ACC112 (cell line): ENCODE results near the gene MR1.
A peak's percentile ranks its signal among the peaks of the same experiment; 100 is the strongest.
"Not testable (repeated sequence)": the region's sequence is repeated elsewhere in the genome, so short reads cannot be mapped to it uniquely, and the experiment has no call there.

Experiments used
- H2AFZ ChIP-seq: fragments of 200-600 bp; sonication (generic); one replicate; pipeline ENCODE4 v1.6.0; 2017; ENCODE audit warnings: antibody characterized with exemption, low read length; ENCODE audit not compliant: unreplicated experiment
- H3K27ac ChIP-seq: fragments of 200-600 bp; sonication (generic); 2 replicates; pipeline ENCODE4 v1.5.1; 2014; ENCODE audit warnings: low read depth, mild to moderate bottlenecking, antibody characterized with exemption, low read length, moderate library complexity
- H3K27me3 ChIP-seq: fragments of 200-600 bp; sonication (generic); 2 replicates; pipeline ENCODE4 v1.6.1; 2014; ENCODE audit warnings: mild to moderate bottlenecking, antibody characterized with exemption, low read length, moderate library complexity, mixed read lengths; ENCODE audit not compliant: insufficient read depth
- H3K36me3 ChIP-seq: fragments of 200-600 bp; sonication (generic); 2 replicates; pipeline ENCODE4 v1.6.1; 2016; ENCODE audit warnings: mild to moderate bottlenecking, antibody characterized with exemption, low read length, moderate library complexity, mixed read lengths; ENCODE audit not compliant: insufficient read depth
- H3K4me1 ChIP-seq: fragments of 200-600 bp; sonication (generic); one replicate; pipeline ENCODE4 v1.6.1; 2016; ENCODE audit warnings: low read length, mixed read lengths; ENCODE audit not compliant: insufficient read depth, unreplicated experiment, control insufficient read depth
- H3K4me3 ChIP-seq: fragments of 200-600 bp; sonication (generic); 2 replicates; pipeline ENCODE4 v1.5.1; 2014; ENCODE audit warnings: mild to moderate bottlenecking, low read depth, low read length
- H3K79me2 ChIP-seq: fragments of 200-600 bp; sonication (generic); one replicate; pipeline ENCODE4 v1.6.0; 2016; ENCODE audit warnings: low read length; ENCODE audit not compliant: control insufficient read depth, unreplicated experiment, insufficient read depth

Gene MR1

GRCh38 chr1:181032535-181032934 is 1.2 kb upstream of the MR1 start:
- Histone ChIP-seq H2AFZ (peak overlapping the region; percentile 76), H3K36me3 (no peaks in the 10 kb centered on the region), H3K79me2 (peaks cover 7% of the 10 kb centered on the region), H3K4me1 (peaks cover 19% of the 10 kb centered on the region), H3K4me3 (no peak overlapping the region), H3K27ac (peak overlapping the region; percentile 78; the same call in 1 of the 2 replicates), H3K27me3 (no peaks in the 10 kb centered on the region)

GRCh38 chr1:181033128-181033798 is 520 bp upstream of the MR1 start:
- no peaks in the 10 kb centered on the region for H3K36me3 ChIP-seq
- H3K27me3 ChIP-seq = no peaks in the 10 kb centered on the region
- peaks cover 7% of the 10 kb centered on the region for H3K79me2 ChIP-seq
- peaks cover 19% of the 10 kb centered on the region for H3K4me1 ChIP-seq
- H2AFZ ChIP-seq = peak overlapping the region; percentile 76
- peak overlapping the region; percentile 78 for H3K27ac ChIP-seq
- H3K4me3 ChIP-seq = peak overlapping the region; percentile 92

GRCh38 chr1:181035210-181035609 is 1.4 kb downstream of the MR1 start:
- peaks cover 19% of the 10 kb centered on the region for H3K4me1 ChIP-seq
- H3K36me3 ChIP-seq, H3K4me3 ChIP-seq, H3K27me3 ChIP-seq, H3K79me2 ChIP-seq, H3K27ac ChIP-seq, H2AFZ ChIP-seq: not testable (repeated sequence)

- Histone ChIP-seq H3K27ac (no peak overlapping the region), H3K4me1 (peaks cover 19% of the 10 kb centered on the region), H3K79me2 (peaks cover 7% of the 10 kb centered on the region)
Observed at GRCh38 chr1:181036107-181036836, 2.5 kb downstream of the MR1 start.

GRCh38 chr1:181037386-181037785 is 3.6 kb downstream of the MR1 start:
- Histone ChIP-seq H3K79me2 (peaks cover 7% of the 10 kb centered on the region), H2AFZ (no peak overlapping the region), H3K27me3 (no peaks in the 10 kb centered on the region), H3K4me1 (peaks cover 19% of the 10 kb centered on the region), H3K27ac (no peak overlapping the region), H3K4me3 (no peak overlapping the region), H3K36me3 (no peaks in the 10 kb centered on the region)

More at GRCh38 chr1:181036107-181036836, 2.5 kb downstream of the MR1 start:
- no peak overlapping the region for H3K4me3 ChIP-seq
- H3K27me3 ChIP-seq = no peaks in the 10 kb centered on the region
- no peaks in the 10 kb centered on the region for H3K36me3 ChIP-seq
- no peak overlapping the region for H2AFZ ChIP-seq

GRCh38 chr1:181038399-181038873 is 4.7 kb downstream of the MR1 start:
- no peaks in the 10 kb centered on the region for H3K36me3 ChIP-seq
- no peak overlapping the region for H3K4me3 ChIP-seq
- no peaks in the 10 kb centered on the region for H3K27me3 ChIP-seq
- H3K4me1 ChIP-seq = peaks cover 16% of the 10 kb centered on the region
- H2AFZ ChIP-seq = no peak overlapping the region
- peaks cover 7% of the 10 kb centered on the region for H3K79me2 ChIP-seq
- no peak overlapping the region for H3K27ac ChIP-seq

GRCh38 chr1:181040284-181040865 is 6.6 kb downstream of the MR1 start:
- Histone ChIP-seq H3K79me2 (no peaks in the 10 kb centered on the region), H3K27me3 (no peaks in the 10 kb centered on the region), H3K4me3 (no peak overlapping the region), H3K4me1 (peaks cover 12% of the 10 kb centered on the region), H2AFZ (no peak overlapping the region), H3K27ac (no peak overlapping the region), H3K36me3 (no peaks in the 10 kb centered on the region)

- Histone ChIP-seq H3K79me2 (no peaks in the 10 kb centered on the region), H2AFZ (no peak overlapping the region), H3K36me3 (no peaks in the 10 kb centered on the region), H3K27me3 (no peaks in the 10 kb centered on the region), H3K4me3 (no peak overlapping the region), H3K27ac (no peak overlapping the region), H3K4me1 (peaks cover 4% of the 10 kb centered on the region)
Observed at GRCh38 chr1:181043025-181043888, 9.5 kb downstream of the MR1 start.

GRCh38 chr1:181044449-181044966 is 10.7 kb downstream of the MR1 start:
- Histone ChIP-seq H3K79me2 (no peaks in the 10 kb centered on the region), H3K27me3 (no peaks in the 10 kb centered on the region), H3K36me3 (no peaks in the 10 kb centered on the region), H3K27ac (no peak overlapping the region), H3K4me3 (no peak overlapping the region), H2AFZ (no peak overlapping the region), H3K4me1 (peaks cover 4% of the 10 kb centered on the region)

- not testable (repeated sequence) for H3K27ac ChIP-seq, H2AFZ ChIP-seq, H3K79me2 ChIP-seq, H3K4me1 ChIP-seq, H3K4me3 ChIP-seq, H3K27me3 ChIP-seq, H3K36me3 ChIP-seq
Observed at GRCh38 chr1:181045946-181046345, 12.2 kb downstream of the MR1 start.
